Measurements from ENCODE around the gene C1orf115. TPM values are rescaled to one million over a fixed set of nuclear protein-coding genes. Genes with fewer than 3 reads are reported as not detected.
"Not testable (repeated sequence)": the region's sequence is repeated elsewhere in the genome, so short reads cannot be mapped to it uniquely, and the experiment has no call there.

Gene C1orf115
- total and polyA plus RNA-seq, 7 donors, result 3.9 to 197 (median 8.9) TPM

- WGBS, 2 donors, result 24 to 59% methylated on average over 9 of the region's 9 CpGs
Measured at GRCh38 chr1:220708936-220709801, 19.0 kb downstream of the C1orf115 start.

GRCh38 chr1:220710333-220710732 lies 20.2 kb downstream of the C1orf115 start:
- DNase-seq, result no peak
- no peaks in the 10 kb centered on the region for H3K9me3 ChIP-seq
- TF ChIP-seq CTCF (IDR thresholded peaks at IDR 0.05) (no peak), EP300 (IDR thresholded peaks at IDR 0.05) (no peak), POLR2A (IDR thresholded peaks at IDR 0.05) (no peak), POLR2AphosphoS5 (IDR thresholded peaks at IDR 0.05) (no peak)
- intact Hi-C loops (cut with DNase I), result no loop called here
- no peaks in the 10 kb centered on the region for H3K36me3 ChIP-seq
- no peak overlapping the region for H3K27ac ChIP-seq
- WGBS, 2 donors, result 71 to 85% methylated on average over 4 of the region's 4 CpGs
- no peaks in the 10 kb centered on the region for H3K27me3 ChIP-seq
- no peak overlapping the region for H3K4me3 ChIP-seq
- no peaks in the 10 kb centered on the region for H3K4me1 ChIP-seq

More at GRCh38 chr1:220708936-220709801, 19.0 kb downstream of the C1orf115 start:
- Histone ChIP-seq H3K4me1 (no peaks in the 10 kb centered on the region), H3K27ac (no peak overlapping the region), H3K9me3 (no peaks in the 10 kb centered on the region), H3K4me3 (no peak overlapping the region), H3K27me3 (no peaks in the 10 kb centered on the region), H3K36me3 (no peaks in the 10 kb centered on the region)
- intact Hi-C loops (cut with DNase I), result no loop called here
- no peak for TF ChIP-seq EP300 (IDR thresholded peaks at IDR 0.05)
- TF ChIP-seq POLR2A (IDR thresholded peaks at IDR 0.05), result no peak
- TF ChIP-seq CTCF (IDR thresholded peaks at IDR 0.05), result no peak
- TF ChIP-seq POLR2AphosphoS5 (IDR thresholded peaks at IDR 0.05), result no peak
- DNase-seq, result no peak

- no peak for DNase-seq
- Histone ChIP-seq H3K4me1 (no peaks in the 10 kb centered on the region), H3K27ac (no peak overlapping the region), H3K36me3 (no peaks in the 10 kb centered on the region), H3K4me3 (no peak overlapping the region), H3K27me3 (no peaks in the 10 kb centered on the region), H3K9me3 (no peaks in the 10 kb centered on the region)
- 79 to 85% methylated on average over 9 of the region's 9 CpGs for WGBS, 2 donors
- TF ChIP-seq EP300 (IDR thresholded peaks at IDR 0.05), result no peak
- no peak for TF ChIP-seq POLR2AphosphoS5 (IDR thresholded peaks at IDR 0.05)
- TF ChIP-seq CTCF (IDR thresholded peaks at IDR 0.05), result no peak
- TF ChIP-seq POLR2A (IDR thresholded peaks at IDR 0.05), result no peak
- intact Hi-C loops (cut with DNase I), result no loop called here
Measured at GRCh38 chr1:220711056-220711809, 21.1 kb downstream of the C1orf115 start.

- H3K27ac ChIP-seq; intact Hi-C loops (cut with DNase I); H3K36me3 ChIP-seq; H3K27me3 ChIP-seq; H3K4me3 ChIP-seq; H3K9me3 ChIP-seq; DNase-seq; H3K4me1 ChIP-seq: not testable (repeated sequence)
- 96 to 97% methylated on average over 5 of the region's 5 CpGs for WGBS, 2 donors
Measured at GRCh38 chr1:220715986-220716385, 25.8 kb downstream of the C1orf115 start.

Data from sigmoid colon (tissue), 7 donors.